ENCODE measurements around the gene C1orf53. TPM values are rescaled to one million over a fixed set of nuclear protein-coding genes. Genes with fewer than 3 reads are reported as not detected.
A peak's percentile ranks its signal among the peaks of the same experiment; 100 is the strongest.

The C1orf53 gene
- polyA plus RNA-seq, 10 donors, result 1.1 to 2.7 (median 1.6) TPM

GRCh38 chr1:197907846-197908616 is 5.6 kb downstream of the C1orf53 start:
- peak in 1 of 3 donors; percentile 29 for DNase-seq

GRCh38 chr1:197908716-197909220 is 6.3 kb downstream of the C1orf53 start:
- peak in 1 of 3 donors; percentile 45 for DNase-seq

DNA sequence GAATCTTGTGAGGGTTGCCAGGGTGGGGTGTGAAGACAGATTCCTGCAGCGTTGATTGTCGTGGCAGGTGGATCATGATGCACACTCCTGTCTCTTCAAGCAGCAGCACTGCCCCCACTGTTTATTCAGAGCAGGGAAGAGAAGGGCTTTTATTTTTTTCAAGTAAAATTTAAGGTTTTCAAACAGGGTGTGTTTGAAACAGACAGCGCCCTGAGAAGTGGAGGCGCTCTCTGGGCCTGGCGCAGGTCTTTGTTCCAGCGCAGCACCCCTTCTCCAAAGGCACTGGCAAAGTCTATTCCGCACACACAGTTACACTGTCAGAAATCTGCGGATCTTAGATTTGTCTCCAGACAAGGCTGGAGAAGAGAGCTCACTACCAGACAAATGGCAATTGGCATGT is 7.0 kb downstream of the C1orf53 start:
- no peak for DNase-seq

DNA sequence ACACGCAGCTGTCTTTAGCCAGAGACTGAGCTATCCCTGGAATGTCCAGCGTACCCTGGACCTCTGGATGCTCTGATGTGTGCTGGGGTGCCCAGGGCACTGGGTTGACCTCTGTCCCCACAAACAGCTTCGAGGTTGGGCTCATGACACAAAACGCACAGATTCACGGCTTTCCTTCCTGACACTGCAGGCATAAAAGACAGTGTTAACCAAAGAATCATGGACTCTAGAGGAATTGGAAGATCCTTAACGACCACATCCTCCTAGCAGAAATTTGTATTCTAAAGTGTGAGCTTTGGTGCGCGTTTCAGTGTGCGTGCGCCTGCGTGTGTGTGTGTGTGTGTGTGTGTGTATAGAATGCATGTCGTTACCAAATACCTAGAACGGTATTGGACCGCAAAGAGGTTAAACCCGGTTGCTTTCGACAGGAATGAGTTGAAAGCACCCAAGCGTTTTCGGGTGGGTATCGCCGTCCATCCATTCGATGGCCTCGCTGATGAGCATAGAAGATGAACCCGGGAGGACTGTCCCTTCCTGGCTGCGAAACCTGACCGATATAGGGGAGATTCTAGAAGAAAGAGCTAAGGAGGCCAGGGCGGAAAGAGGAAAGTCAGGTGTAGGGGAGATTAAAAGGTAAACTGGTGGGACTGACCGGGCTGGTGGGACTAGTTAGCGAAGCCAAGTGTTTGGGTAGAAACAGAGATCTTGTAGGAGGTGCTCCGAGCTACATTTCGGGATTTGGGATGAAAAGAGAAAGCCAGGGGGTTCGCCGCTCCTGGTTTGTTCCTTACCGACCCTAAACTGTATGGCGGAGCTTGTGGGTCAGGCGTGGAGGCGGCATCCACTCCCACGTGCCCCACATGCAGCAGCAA is 7.9 kb downstream of the C1orf53 start:
- DNase-seq, result peak in 1 of 3 donors; percentile 50

GRCh38 chr1:197911111-197911856 is 8.9 kb downstream of the C1orf53 start:
- no peak for DNase-seq

DNA sequence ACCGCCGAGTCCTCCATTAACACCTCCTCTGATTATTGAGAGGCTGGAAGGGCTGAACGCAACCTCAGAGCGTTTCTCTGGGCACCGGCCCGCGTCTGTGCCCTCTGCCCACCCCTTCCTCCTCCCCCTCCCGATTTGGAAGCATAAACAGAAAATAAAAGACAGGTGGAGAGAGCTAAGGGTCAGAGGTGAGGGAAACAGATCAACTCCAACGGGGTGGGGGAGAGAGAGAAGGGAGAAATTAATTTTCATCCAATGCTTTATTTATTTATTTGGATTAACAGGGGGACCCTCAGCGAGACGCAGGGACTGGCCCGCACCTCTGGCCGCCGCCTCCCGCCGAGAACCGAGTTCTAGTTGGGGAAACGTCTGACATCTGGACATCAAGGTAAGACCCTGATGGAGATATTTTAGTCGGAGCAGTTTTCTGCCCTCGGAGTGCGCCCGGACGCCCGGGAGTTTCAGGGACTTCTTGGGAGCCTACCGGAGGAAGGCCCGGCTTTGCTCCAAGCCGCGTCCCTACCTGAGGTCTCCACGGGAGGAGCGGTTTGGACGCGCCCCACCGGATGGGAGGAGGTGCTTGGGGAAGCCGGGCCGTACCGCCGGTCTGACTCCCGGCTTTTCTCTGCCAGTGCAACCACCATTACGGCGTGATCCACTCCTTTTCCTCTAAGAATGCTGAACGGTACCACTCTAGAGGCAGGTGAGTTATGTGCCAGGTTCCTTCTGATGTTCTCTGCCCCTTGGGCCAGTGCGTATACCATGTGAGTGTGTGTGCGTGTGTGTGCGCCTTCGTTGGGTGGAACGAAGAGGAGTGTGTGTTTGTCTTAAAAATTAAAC is 9.6 kb downstream of the C1orf53 start:
- DNase-seq, result peak in 1 of 3 donors; percentile 48

GRCh38 chr1:197912739-197913494 is 10.5 kb downstream of the C1orf53 start:
- no peak for DNase-seq

DNA sequence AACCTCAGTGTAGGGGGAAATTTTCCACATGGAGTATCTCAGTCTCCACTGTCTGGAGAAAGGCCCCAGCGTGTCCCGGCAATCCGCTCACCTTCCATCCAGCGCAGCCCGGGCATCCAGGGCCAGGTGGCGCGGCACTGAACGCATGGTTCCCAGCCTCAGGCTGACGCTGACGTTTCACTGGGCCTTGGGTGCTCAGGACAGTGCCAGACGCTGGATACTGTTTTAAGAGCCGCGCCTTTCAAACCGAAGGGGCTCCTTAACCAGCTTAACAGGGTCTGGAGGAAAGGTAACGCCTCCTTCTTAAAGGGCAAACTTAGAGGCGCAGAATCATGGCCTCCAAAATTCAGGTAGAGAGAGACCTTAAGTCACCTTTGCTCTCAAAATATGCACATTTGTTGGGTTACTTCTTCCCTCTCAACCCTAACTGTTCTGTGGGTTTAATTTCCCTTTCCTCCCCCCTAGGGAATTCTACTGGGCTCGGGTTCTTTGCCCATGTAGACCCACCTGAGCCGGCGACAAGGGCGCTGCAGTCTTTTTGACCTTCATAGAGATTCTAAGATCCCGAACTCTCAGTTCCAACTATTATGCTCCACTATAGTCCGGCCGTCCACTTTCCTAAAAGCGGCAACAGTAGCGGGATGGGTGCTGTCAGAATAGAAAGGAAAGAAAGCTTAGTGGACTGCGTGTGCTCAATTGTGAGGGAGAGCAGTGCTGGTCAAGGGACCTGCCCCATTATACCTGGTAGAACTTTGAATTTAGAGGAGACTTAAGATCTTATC is 11.3 kb downstream of the C1orf53 start:
- DNase-seq, result no peak

DNA sequence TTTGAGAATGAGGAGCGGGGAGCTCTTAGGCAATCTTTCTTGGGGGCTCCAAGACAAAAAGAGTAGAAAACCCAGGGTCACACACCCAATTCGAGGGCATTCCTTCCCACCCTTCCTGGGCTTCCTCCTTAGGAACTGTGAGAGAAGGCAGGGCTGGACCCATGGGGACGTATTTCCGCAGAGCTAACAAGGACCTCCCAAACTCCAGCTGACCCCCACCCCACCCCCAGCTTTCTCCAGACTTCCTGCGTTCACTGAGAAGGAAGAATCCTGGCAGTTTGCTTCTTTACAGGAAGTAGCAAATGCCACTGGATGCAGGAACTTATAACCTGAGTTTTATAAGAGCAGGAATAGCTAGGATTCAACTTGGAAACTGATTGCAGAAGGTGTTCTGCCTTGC is 12.1 kb downstream of the C1orf53 start:
- DNase-seq, result no peak

DNA sequence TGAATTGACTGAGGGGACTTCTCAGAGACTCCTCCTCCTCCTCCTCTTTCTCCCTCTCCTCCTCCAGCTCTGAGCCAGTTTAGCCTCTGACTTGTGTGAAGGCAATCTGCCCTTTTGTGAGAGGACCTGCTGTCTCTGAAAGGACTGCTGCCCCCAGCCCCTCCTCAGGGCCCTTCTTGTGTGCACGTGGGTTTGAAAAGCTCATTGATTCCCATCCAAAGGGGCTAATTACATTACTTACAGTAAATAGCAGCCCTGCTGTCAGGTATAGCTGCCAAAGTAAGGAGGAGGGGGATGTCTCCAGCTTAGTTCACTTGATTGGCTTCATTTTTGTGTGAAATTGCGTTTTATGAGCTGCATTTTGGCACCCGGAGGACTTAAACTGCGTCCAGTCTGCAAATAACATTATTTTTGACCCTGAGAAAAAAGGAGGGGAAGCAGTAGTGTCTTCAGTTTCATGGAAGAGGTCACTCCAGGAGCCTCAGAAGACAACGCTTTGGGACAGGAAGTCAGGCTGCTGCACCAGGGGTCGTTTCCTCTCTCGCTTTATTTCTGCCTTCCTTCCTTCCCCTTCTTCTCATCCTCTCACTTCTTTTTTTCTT is 12.9 kb downstream of the C1orf53 start:
- DNase-seq, result peak in 1 of 3 donors; percentile 37

DNA sequence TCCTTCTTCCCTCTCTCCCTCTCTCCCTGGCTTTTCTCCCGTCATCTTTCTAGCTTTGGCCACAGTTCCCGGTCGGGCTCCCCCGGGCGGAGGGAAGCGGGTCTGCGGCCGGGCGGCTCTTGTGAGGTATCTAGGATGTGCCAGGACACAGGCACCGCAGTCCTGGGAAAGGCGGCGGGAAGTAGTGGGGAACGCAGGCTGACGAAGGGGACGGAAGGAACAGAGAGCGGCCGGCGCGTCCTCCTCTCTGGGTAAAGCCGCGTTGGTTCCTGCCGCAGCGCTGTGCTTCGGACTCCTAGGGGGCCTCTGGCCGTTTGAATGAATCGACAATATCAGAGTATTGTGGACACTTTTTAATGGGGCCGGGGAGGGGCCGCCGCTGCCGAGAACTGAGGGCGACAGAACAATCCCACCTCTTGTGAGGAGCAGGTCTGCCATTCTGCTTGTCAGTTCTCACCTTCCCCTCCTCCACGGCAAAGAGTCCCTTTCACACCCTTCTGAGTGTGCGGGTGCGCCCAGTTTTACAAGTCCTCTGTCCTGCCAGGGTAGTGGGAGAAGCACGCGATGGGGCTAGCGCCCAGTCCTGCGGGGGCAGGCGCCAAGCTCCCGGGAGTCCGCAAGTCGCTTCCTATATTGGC is 13.6 kb downstream of the C1orf53 start:
- peak in 1 of 3 donors; percentile 82 for DNase-seq

DNA sequence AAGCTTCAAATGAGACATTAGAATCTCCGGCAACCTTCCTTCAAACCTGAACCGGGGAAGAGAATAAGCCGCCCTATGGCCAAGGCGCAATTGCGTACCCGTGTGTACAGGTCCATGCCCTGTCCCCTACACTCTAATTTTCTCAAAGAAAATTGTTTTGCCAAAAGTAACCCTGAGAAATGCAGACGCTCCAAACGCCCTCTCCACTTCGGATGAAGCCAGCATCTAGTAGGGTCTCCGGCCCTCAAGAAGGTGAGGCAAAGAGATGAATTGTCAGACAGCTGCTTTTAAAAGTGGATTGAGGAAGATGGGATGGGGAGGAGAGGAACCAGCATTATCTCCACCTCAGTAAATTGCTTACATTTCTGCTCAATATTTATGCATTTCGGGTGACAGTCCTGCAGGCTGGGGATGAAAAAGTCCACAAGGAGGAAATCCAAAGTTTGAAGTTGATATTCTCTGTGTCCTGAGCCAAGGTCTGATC is 14.1 kb downstream of the C1orf53 start:
- DNase-seq, result peak in 1 of 3 donors; percentile 65

DNA sequence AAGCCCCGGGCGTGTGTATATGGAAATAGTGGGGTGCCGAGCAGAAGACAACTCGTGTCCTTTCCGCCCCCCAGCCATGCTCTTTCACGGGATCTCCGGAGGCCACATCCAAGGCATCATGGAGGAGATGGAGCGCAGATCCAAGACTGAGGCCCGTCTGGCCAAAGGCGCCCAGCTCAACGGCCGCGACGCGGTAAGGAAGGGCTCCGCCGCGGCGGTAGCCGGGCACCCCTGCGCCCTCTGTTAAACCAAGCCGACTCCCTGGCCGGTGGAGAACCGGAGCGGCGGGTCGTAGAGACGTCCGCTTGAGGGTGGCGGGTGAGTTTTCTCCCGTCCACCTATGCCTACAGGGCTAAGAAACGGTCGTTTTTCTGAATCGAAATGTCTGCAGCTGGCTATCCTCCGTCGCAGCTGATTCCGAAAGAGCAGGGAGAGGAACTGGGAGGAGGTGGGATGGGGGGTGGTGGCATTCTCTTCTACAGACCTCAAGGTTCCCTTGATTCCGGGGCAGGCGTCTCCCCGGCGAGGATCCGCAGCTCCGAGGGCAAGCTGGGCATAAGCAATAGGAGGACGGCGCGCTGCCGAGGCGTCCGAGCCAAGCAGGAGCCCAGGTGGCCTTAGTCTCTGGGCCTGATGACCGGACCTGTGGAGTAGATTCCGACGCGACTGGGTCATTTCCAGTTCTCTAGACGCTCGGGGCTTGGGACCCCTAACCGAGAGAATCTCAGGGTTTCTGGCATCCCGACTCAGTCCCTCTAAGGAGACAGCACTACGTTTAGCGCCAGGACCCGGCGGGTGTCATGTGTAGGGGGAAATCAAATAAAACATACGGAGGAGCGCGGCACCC is 15.6 kb downstream of the C1orf53 start:
- DNase-seq, result peak in 1 of 3 donors; percentile 79

DNA sequence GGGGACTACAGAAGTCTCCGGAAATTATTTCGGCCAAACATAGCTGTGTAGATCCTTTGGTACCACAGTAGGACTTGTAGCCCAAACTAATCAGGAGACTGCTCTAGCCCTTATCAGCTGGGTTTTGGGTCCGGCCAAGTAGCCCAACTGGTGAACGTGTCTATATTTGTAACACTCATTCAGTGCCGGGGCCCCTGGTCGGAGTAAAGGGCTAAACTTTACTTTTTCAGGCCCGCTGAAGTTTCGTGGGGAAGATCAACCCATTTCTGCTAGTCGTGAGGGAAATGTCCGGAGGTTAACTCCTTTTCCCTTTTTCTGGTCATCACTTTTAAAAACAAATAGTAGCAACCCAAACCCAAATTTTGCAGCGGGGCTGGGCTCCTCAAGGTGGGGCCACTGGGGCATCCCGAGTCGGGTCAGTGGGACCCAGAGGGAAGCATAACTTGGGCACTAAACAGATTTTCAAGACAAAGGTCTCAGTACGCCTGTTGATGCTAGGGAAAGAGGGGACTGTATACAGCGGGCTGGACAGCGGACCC is 16.4 kb downstream of the C1orf53 start:
- peak in 1 of 3 donors; percentile 62 for DNase-seq

DNA sequence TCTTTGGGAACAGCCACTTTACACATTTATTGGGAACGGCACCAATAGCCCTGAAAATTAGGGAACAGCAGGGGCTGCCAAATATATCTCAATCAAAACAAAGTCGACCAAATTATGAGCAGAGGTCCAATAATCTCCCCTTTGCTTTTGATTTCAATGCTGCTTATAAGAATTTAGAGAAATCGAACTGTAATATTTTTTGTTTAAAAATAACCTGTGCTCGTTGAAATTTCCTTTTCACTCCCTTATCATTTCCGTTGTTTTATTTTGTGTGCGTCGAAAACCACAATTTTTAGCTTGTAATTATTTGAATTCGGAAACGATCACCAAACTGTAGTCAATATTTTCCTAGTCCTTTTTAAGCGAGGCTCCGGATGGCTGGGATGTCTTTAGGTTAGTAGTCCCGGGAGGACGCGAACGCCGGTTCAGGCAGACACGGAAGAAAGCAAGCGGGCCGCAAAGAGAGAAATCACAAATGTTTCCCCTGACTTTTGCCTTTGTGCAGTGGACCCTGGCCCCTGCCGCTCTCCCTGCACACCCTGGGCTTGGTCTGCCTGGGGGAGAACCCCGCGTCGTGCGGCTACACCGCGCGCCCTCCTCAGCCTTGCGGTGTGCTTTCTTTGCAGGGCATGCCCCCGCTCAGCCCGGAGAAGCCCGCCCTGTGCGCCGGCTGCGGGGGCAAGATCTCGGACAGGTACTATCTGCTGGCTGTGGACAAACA is 17.1 kb downstream of the C1orf53 start:
- peak in 1 of 3 donors; percentile 63 for DNase-seq

- DNase-seq, result no peak
Measured at GRCh38 chr1:197920067-197920396, 17.6 kb downstream of the C1orf53 start.

Data from muscle of back (tissue), 11 donors.